ENCODE results near the gene TIMD4.

DNA sequence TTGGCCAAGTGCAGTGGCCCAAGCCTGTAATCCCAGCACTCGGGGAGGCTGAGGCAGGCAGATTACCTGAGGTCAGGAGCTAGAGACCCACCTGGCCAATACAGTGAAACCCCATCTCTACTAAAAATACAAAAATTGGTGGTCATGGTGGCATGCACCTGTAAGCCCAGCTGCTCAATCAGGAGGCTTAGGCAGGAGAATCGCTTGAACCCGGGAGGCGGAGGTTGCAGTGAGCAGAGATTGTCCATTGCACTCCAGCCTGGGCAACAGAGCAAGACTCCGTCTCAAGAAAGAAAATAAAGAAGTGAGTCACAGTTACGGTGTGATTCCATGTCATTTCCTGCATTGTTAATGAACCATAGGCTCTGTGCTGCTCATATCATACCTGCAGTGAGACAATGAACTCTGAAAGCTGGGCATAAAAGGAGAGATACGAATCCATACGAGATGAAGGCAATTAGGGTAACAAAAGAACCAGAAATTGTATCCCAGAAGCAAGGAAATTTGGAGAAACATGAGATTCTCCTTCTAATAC, 44.6 kb downstream of the TIMD4 start:
- TF ChIP-seq POLR2A (IDR thresholded peaks at IDR 0.05), result no peak
- no peak for TF ChIP-seq POLR2AphosphoS5 (IDR thresholded peaks at IDR 0.05)
- TF ChIP-seq, protein P1, sequence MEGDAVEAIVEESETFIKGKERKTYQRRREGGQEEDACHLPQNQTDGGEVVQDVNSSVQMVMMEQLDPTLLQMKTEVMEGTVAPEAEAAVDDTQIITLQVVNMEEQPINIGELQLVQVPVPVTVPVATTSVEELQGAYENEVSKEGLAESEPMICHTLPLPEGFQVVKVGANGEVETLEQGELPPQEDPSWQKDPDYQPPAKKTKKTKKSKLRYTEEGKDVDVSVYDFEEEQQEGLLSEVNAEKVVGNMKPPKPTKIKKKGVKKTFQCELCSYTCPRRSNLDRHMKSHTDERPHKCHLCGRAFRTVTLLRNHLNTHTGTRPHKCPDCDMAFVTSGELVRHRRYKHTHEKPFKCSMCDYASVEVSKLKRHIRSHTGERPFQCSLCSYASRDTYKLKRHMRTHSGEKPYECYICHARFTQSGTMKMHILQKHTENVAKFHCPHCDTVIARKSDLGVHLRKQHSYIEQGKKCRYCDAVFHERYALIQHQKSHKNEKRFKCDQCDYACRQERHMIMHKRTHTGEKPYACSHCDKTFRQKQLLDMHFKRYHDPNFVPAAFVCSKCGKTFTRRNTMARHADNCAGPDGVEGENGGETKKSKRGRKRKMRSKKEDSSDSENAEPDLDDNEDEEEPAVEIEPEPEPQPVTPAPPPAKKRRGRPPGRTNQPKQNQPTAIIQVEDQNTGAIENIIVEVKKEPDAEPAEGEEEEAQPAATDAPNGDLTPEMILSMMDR (IDR thresholded peaks at IDR 0.05), result no peak

Measured in stomach (tissue), 4 donors.